Measurements from ENCODE around the gene OLA1. TPM values are rescaled to one million over a fixed set of nuclear protein-coding genes. Genes with fewer than 3 reads are reported as not detected.

The OLA1 gene
- total and polyA plus RNA-seq, 2 of the 4 experiments (the other 2 are of a cell fraction), result 54.7 to 71.2 TPM

DNA sequence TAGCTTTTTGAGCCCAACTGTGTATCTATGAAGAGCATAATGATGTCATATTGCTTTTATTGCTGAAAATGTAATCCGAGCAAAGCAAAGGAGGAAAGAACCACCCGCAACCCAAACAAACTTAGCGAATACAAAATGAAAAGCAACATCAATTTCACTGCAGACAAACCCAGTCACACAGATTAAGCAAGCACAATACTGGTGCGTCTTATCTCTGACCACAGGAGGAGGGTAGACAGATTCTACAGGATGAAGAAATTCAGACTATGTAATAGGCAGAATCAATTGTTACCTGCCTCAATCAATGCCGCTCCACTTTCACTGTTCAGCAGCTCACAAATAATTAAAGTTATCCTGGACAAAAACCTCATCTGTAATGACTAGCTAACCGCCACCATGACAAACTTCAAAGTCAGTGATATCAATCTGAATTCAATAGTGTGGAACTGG, 167.6 kb downstream of the OLA1 start:
- no peak overlapping the region for H2AFZ ChIP-seq (replicated peaks; ENCODE audit: low read length, poor library complexity)
- H3K56ac ChIP-seq (ENCODE audit: extremely low read depth, insufficient read depth, low read length), result no peak overlapping the region
- no peaks in the 10 kb centered on the region; a peak in 1 of 4 replicates for H3K79me1 ChIP-seq (ENCODE audit: low read depth in 1 of 2, low read length in 2 of 2)
- no peak overlapping the region for H2BK5ac ChIP-seq (ENCODE audit: low read depth, low read length, poor library complexity, severe bottlenecking)
- no peak overlapping the region for H4K91ac ChIP-seq (ENCODE audit: insufficient read depth, low read depth, low read length)
- no peak overlapping the region for H4K5ac ChIP-seq (ENCODE audit: low read depth, low read length)
- ChIA-PET POLR2A (ENCODE audit: unreplicated experiment) (no interaction called here), CTCF (interaction anchor here (1.7 kb wide), 1 partner anchor 30 kb away, joined by 3 read pairs; no protein-coding TSS in a partner anchor)
- in situ Hi-C loops (cut with MboI; ENCODE audit: low sequenced_read_pairs) (no loop called here), intact Hi-C loops (cut with micrococcal nuclease) (no loop called here), dilution Hi-C loops (cut with HindIII; ENCODE audit: low sequenced_read_pairs, unreplicated experiment) (no loop called here)
- no peak overlapping the region for H3K9ac ChIP-seq (ENCODE audit: low read depth, low read length)
- H3K4me3 ChIP-seq (ENCODE audit: insufficient read depth, low read depth, low read length), result no peak overlapping the region
- H3K9me1 ChIP-seq (ENCODE audit: insufficient read depth, low read length), result no peaks in the 10 kb centered on the region
- DNase-seq (no peak), ATAC-seq (ENCODE audit: low read depth) (no peak)
- no peak overlapping the region for H3K4ac ChIP-seq (ENCODE audit: low read depth, low read length)
- TF ChIP-seq RFX5 (IDR thresholded peaks at IDR 0.05; ENCODE audit: low read depth, low read length), result no peak
- TF ChIP-seq MAFK (IDR thresholded peaks at IDR 0.05; ENCODE audit: low read depth, low read length), result no peak
- no peak for TF ChIP-seq USF2 (IDR thresholded peaks at IDR 0.05; ENCODE audit: low read depth, low read length)
- TF ChIP-seq CTCF (conservative IDR thresholded peaks at IDR 0.05; ENCODE audit: low read depth, low read length), result no peak
- no peak for TF ChIP-seq MXI1 (IDR thresholded peaks at IDR 0.05; ENCODE audit: borderline replicate concordance, low read depth, low read length)
- TF ChIP-seq ELK1 (IDR thresholded peaks at IDR 0.05; ENCODE audit: borderline replicate concordance, low read depth, low read length), result no peak
- TF ChIP-seq NFE2L2 (IDR thresholded peaks at IDR 0.05; ENCODE audit: low read depth, low read length), result no peak
- TF ChIP-seq BHLHE40 (IDR thresholded peaks at IDR 0.05; ENCODE audit: low read depth, low read length), result no peak
- TF ChIP-seq MAZ (IDR thresholded peaks at IDR 0.05; ENCODE audit: borderline replicate concordance, low read depth, low read length), result no peak
- TF ChIP-seq CEBPB (IDR thresholded peaks at IDR 0.05; ENCODE audit: low read depth, low read length), result no peak
- TF ChIP-seq FOS (IDR thresholded peaks at IDR 0.05; ENCODE audit: low read depth, low read length), result no peak
- TF ChIP-seq POLR2A (IDR thresholded peaks at IDR 0.05; ENCODE audit: low read depth, low read length), result no peak
- no peak overlapping the region for H3K18ac ChIP-seq (ENCODE audit: low read depth, low read length)
- H3K27ac ChIP-seq (ENCODE audit: insufficient read depth, low read length), result no peak overlapping the region
- no peaks in the 10 kb centered on the region; the same call in 1 of the 2 replicates for H3K36me3 ChIP-seq (ENCODE audit: control insufficient read depth, insufficient read depth, low read length)
- H4K20me1 ChIP-seq (ENCODE audit: insufficient read depth, low read length), result no peaks in the 10 kb centered on the region
- no peaks in the 10 kb centered on the region for H3K9me3 ChIP-seq (ENCODE audit: control insufficient read depth, insufficient read depth, low read length)
- no peak overlapping the region for H2BK120ac ChIP-seq (ENCODE audit: low read depth, low read length)
- no peak overlapping the region for H3K23ac ChIP-seq (ENCODE audit: low read depth, low read length)
- no peak overlapping the region for H2AK5ac ChIP-seq (ENCODE audit: low read depth, low read length)
- no peaks in the 10 kb centered on the region for H3K4me1 ChIP-seq (ENCODE audit: control insufficient read depth, insufficient read depth, low read length)
- H4K8ac ChIP-seq (ENCODE audit: low read depth in 2 of 2, low read length in 2 of 2), result no peak overlapping the region
- no peak overlapping the region for H2AK9ac ChIP-seq (replicated peaks; ENCODE audit: low read depth, low read length, poor library complexity)
- H2BK20ac ChIP-seq (ENCODE audit: low read depth, low read length), result no peak overlapping the region
- H3K14ac ChIP-seq (replicated peaks; ENCODE audit: low read depth, low read length), result no peak overlapping the region
- BruUV-seq (replicated peaks), result no TSS peak
- H3K4me2 ChIP-seq (ENCODE audit: low read depth, low read length), result no peak overlapping the region
- WGBS, 2 experiments (ENCODE audit: extremely low coverage in 2 of 2, insufficient read length in 1 of 2), result no CpG with 5 or more reads among the region's 6 CpGs
- no peak overlapping the region for H2BK15ac ChIP-seq (ENCODE audit: low read depth, low read length)
- H3K27me3 ChIP-seq (ENCODE audit: control insufficient read depth, insufficient read depth, low read length), result no peaks in the 10 kb centered on the region

Data from IMR-90 (cell line).